Mammary epithelial cell (primary cell): ENCODE measurements around the gene GFOD1.

Experiments used
- CTCF ChIP-seq, 2 donors: IDR thresholded peaks in 1 of 2; conservative IDR thresholded peaks in 1 of 2; 2 replicates each; pipeline ENCODE4 v1.5.1; 2011 to 2012; ENCODE audit warnings: inconsistent platforms in 2 of 2, low read length in 2 of 2, mild to moderate bottlenecking in 2 of 2, control low read depth in 1 of 2, low read depth in 1 of 2; ENCODE audit not compliant: insufficient read depth in 1 of 2; ENCODE audit errors: extremely low read depth in 1 of 2
- EZH2 ChIP-seq: IDR thresholded peaks from 2 replicates; pipeline ENCODE4 v1.6.1; 2012; ENCODE audit warnings: low read length, inconsistent platforms, borderline replicate concordance

GRCh38 chr6:13474787-13475186 is 12.6 kb downstream of the GFOD1 start:
- TF ChIP-seq CTCF (conservative IDR thresholded peaks at IDR 0.05 in 1 of 2, IDR thresholded peaks at IDR 0.05 in 1 of 2; ENCODE audit: extremely low read depth in 1 of 2, insufficient read depth in 1 of 2, low read depth in 1 of 2, low read length in 2 of 2): no peak
- no peak for TF ChIP-seq EZH2
